Measurements from ENCODE around the gene ENOX1. TPM values are rescaled to one million over a fixed set of nuclear protein-coding genes. Genes with fewer than 3 reads are reported as not detected.

Gene ENOX1
- polyA plus RNA-seq, 5 donors = 5.4 to 8.7 (median 6.1) TPM

GRCh38 chr13:43744261-43745031, 42.3 kb downstream of the ENOX1 start:
- no peak for DNase-seq

- DNase-seq = no peak
Measured at GRCh38 chr13:43742911-43743310, 43.9 kb downstream of the ENOX1 start.

GRCh38 chr13:43737392-43737923, 49.3 kb downstream of the ENOX1 start:
- no peak for DNase-seq

GRCh38 chr13:43732726-43733125, 54.0 kb downstream of the ENOX1 start:
- DNase-seq = no peak

GRCh38 chr13:43731296-43731695, 55.5 kb downstream of the ENOX1 start:
- no peak for DNase-seq

- no peak for DNase-seq
Measured at GRCh38 chr13:43730642-43731041, 56.1 kb downstream of the ENOX1 start.

GRCh38 chr13:43728421-43728820, 58.4 kb downstream of the ENOX1 start:
- DNase-seq = no peak

- DNase-seq = no peak
Measured at GRCh38 chr13:43727856-43728255, 58.9 kb downstream of the ENOX1 start.

GRCh38 chr13:43725460-43725859, 61.3 kb downstream of the ENOX1 start:
- no peak for DNase-seq

- no peak for DNase-seq
Measured at GRCh38 chr13:43720780-43721397, 65.9 kb downstream of the ENOX1 start.

- DNase-seq = peak in 1 of 2 donors; percentile 32
Measured at GRCh38 chr13:43698758-43699157, 88.0 kb downstream of the ENOX1 start.

- no peak for DNase-seq
Measured at GRCh38 chr13:43698009-43698408, 88.8 kb downstream of the ENOX1 start.

GRCh38 chr13:43697323-43697722, 89.4 kb downstream of the ENOX1 start:
- DNase-seq = no peak

- no peak for DNase-seq
Measured at GRCh38 chr13:43694146-43694664, 92.6 kb downstream of the ENOX1 start.

- no peak for DNase-seq
Measured at GRCh38 chr13:43693639-43694038, 93.1 kb downstream of the ENOX1 start.

- no peak for DNase-seq
Measured at GRCh38 chr13:43688227-43688907, 98.4 kb downstream of the ENOX1 start.

GRCh38 chr13:43687038-43687437, 99.7 kb downstream of the ENOX1 start:
- DNase-seq = no peak

GRCh38 chr13:43686557-43686956, 100.2 kb downstream of the ENOX1 start:
- no peak for DNase-seq

GRCh38 chr13:43684963-43685725, 101.6 kb downstream of the ENOX1 start:
- DNase-seq = no peak

GRCh38 chr13:43682701-43683100, 104.1 kb downstream of the ENOX1 start:
- DNase-seq = no peak

GRCh38 chr13:43676320-43676719, 110.5 kb downstream of the ENOX1 start:
- no peak for DNase-seq

- DNase-seq = no peak
Measured at GRCh38 chr13:43675577-43675976, 111.2 kb downstream of the ENOX1 start.

All from right lung (tissue), 5 donors.